Measurements from ENCODE around the gene CBX3. TPM values are rescaled to one million over a fixed set of nuclear protein-coding genes. Genes with fewer than 3 reads are reported as not detected.
"Not testable (repeated sequence)": the region's sequence is repeated elsewhere in the genome, so short reads cannot be mapped to it uniquely, and the experiment has no call there.

CBX3 gene
- total and polyA plus RNA-seq, 8 donors = 92.2 to 313 (median 273) TPM

GRCh38 chr7:26192485-26193087 lies 9.0 kb upstream of the CBX3 start:
- Histone ChIP-seq H3K9me3 (no peaks in the 10 kb centered on the region), H3K36me3 (peaks cover 0 to 99% of the 10 kb centered on the region in 2 donors), H3K27ac (no peak overlapping the region), H3K4me1 (peaks cover 44 to 81% of the 10 kb centered on the region in 2 donors), H3K4me3 (no peak overlapping the region), H3K27me3 (no peaks in the 10 kb centered on the region)
- TF ChIP-seq CTCF (IDR thresholded peaks at IDR 0.05) = no peak
- ATAC-seq (no peak), DNase-seq (no peak)
- intact Hi-C loops (cut with DNase I) = loop anchor here in 1 of 2 donors (10.0 kb wide), 1 partner anchor 108 kb away; no protein-coding TSS in a partner anchor

GRCh38 chr7:26193432-26194207 lies 7.9 kb upstream of the CBX3 start:
- ATAC-seq (no peak), DNase-seq (peak in 1 of 4 donors; percentile 35)
- Histone ChIP-seq H3K27me3 (no peaks in the 10 kb centered on the region), H3K4me3 (no peak overlapping the region), H3K36me3 (peaks cover 0 to 88% of the 10 kb centered on the region in 2 donors), H3K4me1 (peaks cover 44 to 81% of the 10 kb centered on the region in 2 donors), H3K9me3 (no peaks in the 10 kb centered on the region), H3K27ac (no peak overlapping the region)
- intact Hi-C loops (cut with DNase I) = loop anchor here in 1 of 2 donors (10.0 kb wide), 1 partner anchor 109 kb away; no protein-coding TSS in a partner anchor
- TF ChIP-seq CTCF (IDR thresholded peaks at IDR 0.05) = no peak

- DNase-seq, H3K9me3 ChIP-seq, H3K27ac ChIP-seq, H3K27me3 ChIP-seq, ATAC-seq: not testable (repeated sequence)
- H3K4me3 ChIP-seq = peak overlapping the region in 1 of 2 donors; percentile 3
- peaks cover 0 to 77% of the 10 kb centered on the region in 2 donors for H3K36me3 ChIP-seq
- H3K4me1 ChIP-seq = peaks cover 44 to 71% of the 10 kb centered on the region in 2 donors
- intact Hi-C loops (cut with DNase I) = loop anchor here in 1 of 2 donors (10.0 kb wide), 1 partner anchor 110 kb away; no protein-coding TSS in a partner anchor
These were observed 6.8 kb upstream of the CBX3 start for GRCh38 chr7:26194764-26195163.

- H3K36me3 ChIP-seq = peaks cover 0 to 73% of the 10 kb centered on the region in 2 donors
- H3K27ac ChIP-seq = no peak overlapping the region
- no peak overlapping the region for H3K4me3 ChIP-seq
- intact Hi-C loops (cut with DNase I) = loop anchor here in 1 of 2 donors (10.0 kb wide), 1 partner anchor 110 kb away; no protein-coding TSS in a partner anchor
- no peaks in the 10 kb centered on the region for H3K27me3 ChIP-seq
- no peaks in the 10 kb centered on the region for H3K9me3 ChIP-seq
- TF ChIP-seq CTCF (IDR thresholded peaks at IDR 0.05) = no peak
- ATAC-seq (no peak), DNase-seq (no peak)
- H3K4me1 ChIP-seq = peaks cover 44 to 69% of the 10 kb centered on the region in 2 donors
These were observed 6.4 kb upstream of the CBX3 start for GRCh38 chr7:26195182-26195581.

GRCh38 chr7:26195867-26196657 lies 5.5 kb upstream of the CBX3 start:
- peak overlapping the region in 1 of 2 donors; percentile 93 for H3K4me3 ChIP-seq
- H3K27ac ChIP-seq = peak overlapping the region in 1 of 2 donors; percentile 98
- H3K27me3 ChIP-seq = no peaks in the 10 kb centered on the region
- no peaks in the 10 kb centered on the region for H3K9me3 ChIP-seq
- intact Hi-C loops (cut with DNase I) = loop anchor here in 1 of 2 donors (10.0 kb wide), 1 partner anchor 111 kb away; no protein-coding TSS in a partner anchor
- ATAC-seq = no peak
- TF ChIP-seq CTCF (IDR thresholded peaks at IDR 0.05) = no peak
- DNase-seq = no peak
- peaks cover 0 to 64% of the 10 kb centered on the region in 2 donors for H3K36me3 ChIP-seq
- H3K4me1 ChIP-seq = peaks cover 44 to 66% of the 10 kb centered on the region in 2 donors

Data from left lung (tissue), 10 donors.